GM12878 (cell line): ENCODE measurements around the gene NRP2.

Experiments used
- POLR2AphosphoS5 ChIP-seq: IDR thresholded peaks from 2 replicates; pipeline ENCODE4 v1.6.1; 2011; ENCODE audit warnings: mild to moderate bottlenecking, low read length, inconsistent platforms
- RAD21 ChIP-seq: IDR thresholded peaks from 2 replicates; pipeline ENCODE4 v1.6.1; 2011; ENCODE audit warnings: mild to moderate bottlenecking, low read depth, low read length, moderate library complexity; ENCODE audit not compliant: insufficient read depth

- TF ChIP-seq RAD21 (no peak), POLR2AphosphoS5 (no peak)
Measured at GRCh38 chr2:205783872-205784499, 101.7 kb downstream of the NRP2 start.
